Calu3 (cell line): ENCODE results near the gene CTIF. TPM values are rescaled to one million over a fixed set of nuclear protein-coding genes. Genes with fewer than 3 reads are reported as not detected.

Source experiments
- BruUV-seq: library from RNA; stranded (reverse); fragments of 400-500 nt; replicated peaks from 2 replicates; lab custom pipeline; 2021; lab: Mats Ljungman, UMichigan
- CTCF ChIA-PET: fragments of 300-600 bp; sonication (Branson Sonifier 250); formaldehyde crosslinking; loops from one replicate; lab custom pipeline; 2022; ENCODE audit warnings: antibody characterized with exemption; lab: Charles Lee
- DNase-seq: peaks from one replicate; pipeline ENCODE4 v3.0.0; 2022
- H3K27ac Mint-ChIP-seq: one replicate; pipeline ENCODE4 v1.8.0; 2022; ENCODE audit warnings: mixed read lengths; ENCODE audit not compliant: unreplicated experiment
- H3K27me3 Mint-ChIP-seq: one replicate; pipeline ENCODE4 v1.8.0; 2022; ENCODE audit warnings: mixed read lengths; ENCODE audit not compliant: unreplicated experiment
- H3K36me3 Mint-ChIP-seq: one replicate; pipeline ENCODE4 v1.8.0; 2022; ENCODE audit warnings: mild to moderate bottlenecking, moderate library complexity, mixed read lengths; ENCODE audit not compliant: insufficient read depth, unreplicated experiment
- H3K4me1 Mint-ChIP-seq: one replicate; pipeline ENCODE4 v1.8.0; 2022; ENCODE audit warnings: mild to moderate bottlenecking, low read depth, mixed read lengths; ENCODE audit not compliant: unreplicated experiment
- H3K4me3 Mint-ChIP-seq: one replicate; pipeline ENCODE4 v1.8.0; 2022; ENCODE audit warnings: mild to moderate bottlenecking, low read depth, moderate library complexity, mixed read lengths; ENCODE audit not compliant: unreplicated experiment
- H3K9me3 Mint-ChIP-seq: one replicate; pipeline ENCODE4 v1.8.0; 2022; ENCODE audit warnings: low read depth, mixed read lengths; ENCODE audit not compliant: unreplicated experiment
- CTCF ChIP-seq: fragments of 200-600 bp; IDR thresholded peaks from one replicate; pipeline ENCODE4 v1.8.0; 2022; ENCODE audit warnings: antibody characterized with exemption; ENCODE audit not compliant: unreplicated experiment
- intact Hi-C: fragments of 100-400 bp; cut with micrococcal nuclease; formaldehyde crosslinking; loops from one replicate; pipeline ENCODE4 v1.10.0; 2022; ENCODE audit not compliant: unreplicated experiment
- total RNA-seq: library from RNA; stranded (reverse); gene quantifications from 2 replicates; pipeline ENCODE4 v1.2.3, GENCODE V29; 2022

The CTIF gene
- total RNA-seq, 1 experiment from 2014 or later = 40.8 TPM

GRCh38 chr18:48611203-48611602, 72.4 kb downstream of the CTIF start:
- Mint-ChIP-seq H3K27ac (no peak overlapping the region), H3K36me3 (no peaks in the 10 kb centered on the region), H3K4me1 (peaks cover 7% of the 10 kb centered on the region), H3K27me3 (no peaks in the 10 kb centered on the region), H3K9me3 (no peaks in the 10 kb centered on the region), H3K4me3 (no peak overlapping the region)
- CTCF ChIA-PET = no interaction called here
- intact Hi-C loops = no loop called here
- TF ChIP-seq CTCF = no peak
- no peak for DNase-seq
- no TSS peak for BruUV-seq

- Mint-ChIP-seq H3K4me1 (peaks cover 10% of the 10 kb centered on the region), H3K27me3 (no peaks in the 10 kb centered on the region), H3K27ac (no peak overlapping the region), H3K36me3 (no peaks in the 10 kb centered on the region), H3K9me3 (no peaks in the 10 kb centered on the region), H3K4me3 (no peak overlapping the region)
- intact Hi-C loops = no loop called here
- CTCF ChIA-PET = no interaction called here
- no TSS peak for BruUV-seq
- TF ChIP-seq CTCF = no peak
- DNase-seq = no peak
Measured at GRCh38 chr18:48611785-48612480, 73.1 kb downstream of the CTIF start.

GRCh38 chr18:48612511-48612910, 73.7 kb downstream of the CTIF start:
- H3K36me3 Mint-ChIP-seq = no peaks in the 10 kb centered on the region
- CTCF ChIA-PET = no interaction called here
- no peak overlapping the region for H3K27ac Mint-ChIP-seq
- H3K9me3 Mint-ChIP-seq = no peaks in the 10 kb centered on the region
- no peaks in the 10 kb centered on the region for H3K27me3 Mint-ChIP-seq
- no peak overlapping the region for H3K4me3 Mint-ChIP-seq
- intact Hi-C loops = no loop called here
- DNase-seq = no peak
- BruUV-seq = no TSS peak
- H3K4me1 Mint-ChIP-seq = peaks cover 10% of the 10 kb centered on the region
- no peak for TF ChIP-seq CTCF

- no peak for TF ChIP-seq CTCF
- intact Hi-C loops = no loop called here
- CTCF ChIA-PET = no interaction called here
- Mint-ChIP-seq H3K36me3 (no peaks in the 10 kb centered on the region), H3K27ac (no peak overlapping the region), H3K9me3 (no peaks in the 10 kb centered on the region), H3K4me3 (no peak overlapping the region), H3K27me3 (no peaks in the 10 kb centered on the region), H3K4me1 (peaks cover 10% of the 10 kb centered on the region)
- no TSS peak for BruUV-seq
- no peak for DNase-seq
Measured at GRCh38 chr18:48612917-48613316, 74.1 kb downstream of the CTIF start.
